KMS-11 (cell line): Measurements from ENCODE around the gene TBCD.
"Not testable (repeated sequence)": the region's sequence is repeated elsewhere in the genome, so short reads cannot be mapped to it uniquely, and the experiment has no call there.

ENCODE experiments used
- H2AFZ ChIP-seq: fragments of 200-600 bp; sonication (generic); 2 replicates; pipeline ENCODE4 v1.6.1; 2016; ENCODE audit warnings: antibody characterized with exemption, mixed run types, low read depth
- H3K27ac ChIP-seq: fragments of 200-600 bp; sonication (generic); 2 replicates; pipeline ENCODE4 v1.6.1; 2016; ENCODE audit warnings: mild to moderate bottlenecking, mixed run types
- H3K27me3 ChIP-seq: fragments of 200-600 bp; sonication (generic); 2 replicates; pipeline ENCODE4 v1.6.1; 2017; ENCODE audit warnings: mild to moderate bottlenecking, low read depth, mixed run types, moderate library complexity; ENCODE audit not compliant: insufficient read depth
- H3K36me3 ChIP-seq: fragments of 200-600 bp; sonication (generic); 2 replicates; pipeline ENCODE4 v1.6.1; 2017; ENCODE audit warnings: mild to moderate bottlenecking, mixed run types; ENCODE audit not compliant: insufficient read depth
- H3K4me1 ChIP-seq: fragments of 200-600 bp; sonication (generic); 2 replicates; pipeline ENCODE4 v1.6.1; 2016; ENCODE audit warnings: mild to moderate bottlenecking, low read depth, mixed run types; ENCODE audit not compliant: poor library complexity, severe bottlenecking
- H3K4me2 ChIP-seq: fragments of 200-600 bp; sonication (generic); 2 replicates; pipeline ENCODE4 v1.7.0; 2016; ENCODE audit warnings: mild to moderate bottlenecking, mixed run types
- H3K4me3 ChIP-seq: fragments of 200-600 bp; sonication (generic); IDR thresholded peaks from 2 replicates; pipeline ENCODE4 v1.6.1; 2017; ENCODE audit warnings: low read depth, low read length, mixed read lengths; ENCODE audit not compliant: insufficient read depth
- H3K79me2 ChIP-seq: fragments of 200-600 bp; sonication (generic); 2 replicates; pipeline ENCODE4 v1.6.1; 2016; ENCODE audit warnings: low read depth, mixed run types; ENCODE audit not compliant: insufficient read depth
- H3K9ac ChIP-seq: fragments of 200-600 bp; sonication (generic); 2 replicates; pipeline ENCODE4 v1.6.1; 2016; ENCODE audit warnings: mild to moderate bottlenecking, mixed run types
- H4K20me1 ChIP-seq: fragments of 200-600 bp; sonication (generic); 2 replicates; pipeline ENCODE4 v1.6.1; 2016; ENCODE audit warnings: mild to moderate bottlenecking, mixed run types; ENCODE audit not compliant: insufficient read depth
- TF ChIP-seq, protein P1 (sequence below): fragments of 200-600 bp; sonication (generic); conservative IDR thresholded peaks from 2 replicates; pipeline ENCODE4 v1.6.1; 2017; ENCODE audit warnings: low read depth, mild to moderate bottlenecking, antibody characterized with exemption, low read length, moderate library complexity, mixed read lengths

TBCD gene

GRCh38 chr17:82737967-82738877 is 13.6 kb upstream of the TBCD start:
- Histone ChIP-seq H3K79me2 (no peaks in the 10 kb centered on the region), H3K4me3 (no peak overlapping the region), H3K4me1 (no peaks in the 10 kb centered on the region), H3K9ac (no peak overlapping the region), H3K36me3 (no peaks in the 10 kb centered on the region), H3K4me2 (no peak overlapping the region), H4K20me1 (no peaks in the 10 kb centered on the region), H3K27me3 (no peaks in the 10 kb centered on the region), H3K27ac (no peak overlapping the region), H2AFZ (no peak overlapping the region)
- TF ChIP-seq, protein P1, sequence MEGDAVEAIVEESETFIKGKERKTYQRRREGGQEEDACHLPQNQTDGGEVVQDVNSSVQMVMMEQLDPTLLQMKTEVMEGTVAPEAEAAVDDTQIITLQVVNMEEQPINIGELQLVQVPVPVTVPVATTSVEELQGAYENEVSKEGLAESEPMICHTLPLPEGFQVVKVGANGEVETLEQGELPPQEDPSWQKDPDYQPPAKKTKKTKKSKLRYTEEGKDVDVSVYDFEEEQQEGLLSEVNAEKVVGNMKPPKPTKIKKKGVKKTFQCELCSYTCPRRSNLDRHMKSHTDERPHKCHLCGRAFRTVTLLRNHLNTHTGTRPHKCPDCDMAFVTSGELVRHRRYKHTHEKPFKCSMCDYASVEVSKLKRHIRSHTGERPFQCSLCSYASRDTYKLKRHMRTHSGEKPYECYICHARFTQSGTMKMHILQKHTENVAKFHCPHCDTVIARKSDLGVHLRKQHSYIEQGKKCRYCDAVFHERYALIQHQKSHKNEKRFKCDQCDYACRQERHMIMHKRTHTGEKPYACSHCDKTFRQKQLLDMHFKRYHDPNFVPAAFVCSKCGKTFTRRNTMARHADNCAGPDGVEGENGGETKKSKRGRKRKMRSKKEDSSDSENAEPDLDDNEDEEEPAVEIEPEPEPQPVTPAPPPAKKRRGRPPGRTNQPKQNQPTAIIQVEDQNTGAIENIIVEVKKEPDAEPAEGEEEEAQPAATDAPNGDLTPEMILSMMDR = no peak

DNA sequence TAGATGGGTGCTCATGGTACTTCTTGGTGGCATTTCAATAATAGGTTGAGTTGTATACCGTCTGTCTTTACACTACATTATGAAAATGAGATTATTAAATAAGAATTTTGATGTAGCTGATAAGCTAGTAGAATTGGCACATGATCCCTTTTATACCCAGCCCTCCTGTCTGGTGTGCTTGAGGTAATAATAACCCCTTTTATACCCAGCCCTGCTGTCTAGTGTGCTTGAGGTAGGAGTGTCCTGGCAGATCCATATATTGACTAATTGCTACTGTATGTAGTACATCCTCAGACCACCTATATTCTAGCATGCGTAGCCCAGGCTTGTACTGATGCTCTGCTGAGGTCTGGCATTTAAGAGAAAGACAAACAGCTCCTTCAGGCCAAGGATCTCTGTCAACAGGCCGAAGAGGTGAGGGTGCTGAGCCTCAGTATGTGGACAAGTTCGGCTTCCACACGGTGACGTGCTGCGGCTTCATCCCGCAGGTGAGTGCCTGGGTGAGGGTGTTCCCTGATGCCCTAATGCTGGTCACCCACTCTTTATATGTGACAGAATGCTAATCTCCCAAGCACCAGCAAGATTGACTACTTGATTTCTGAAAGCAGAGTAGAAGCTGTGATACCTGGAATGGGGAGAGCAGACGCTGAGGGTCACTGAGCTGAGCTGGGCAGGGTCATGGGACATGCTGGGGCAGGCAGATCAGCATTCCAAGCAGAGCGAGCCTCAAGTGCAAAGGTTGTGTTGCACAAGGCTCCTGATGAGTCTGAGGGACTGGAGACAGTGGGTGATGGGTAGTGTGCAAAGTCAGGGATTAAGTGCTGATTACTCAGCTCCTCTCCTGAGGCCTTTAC is 10.7 kb upstream of the TBCD start:
- Histone ChIP-seq H3K36me3 (no peaks in the 10 kb centered on the region), H3K4me3 (no peak overlapping the region), H3K4me2 (no peak overlapping the region), H2AFZ (no peak overlapping the region), H4K20me1 (no peaks in the 10 kb centered on the region), H3K4me1 (no peaks in the 10 kb centered on the region), H3K9ac (no peak overlapping the region), H3K27me3 (no peaks in the 10 kb centered on the region), H3K79me2 (no peaks in the 10 kb centered on the region), H3K27ac (no peak overlapping the region)
- TF ChIP-seq, protein P1 = no peak

DNA sequence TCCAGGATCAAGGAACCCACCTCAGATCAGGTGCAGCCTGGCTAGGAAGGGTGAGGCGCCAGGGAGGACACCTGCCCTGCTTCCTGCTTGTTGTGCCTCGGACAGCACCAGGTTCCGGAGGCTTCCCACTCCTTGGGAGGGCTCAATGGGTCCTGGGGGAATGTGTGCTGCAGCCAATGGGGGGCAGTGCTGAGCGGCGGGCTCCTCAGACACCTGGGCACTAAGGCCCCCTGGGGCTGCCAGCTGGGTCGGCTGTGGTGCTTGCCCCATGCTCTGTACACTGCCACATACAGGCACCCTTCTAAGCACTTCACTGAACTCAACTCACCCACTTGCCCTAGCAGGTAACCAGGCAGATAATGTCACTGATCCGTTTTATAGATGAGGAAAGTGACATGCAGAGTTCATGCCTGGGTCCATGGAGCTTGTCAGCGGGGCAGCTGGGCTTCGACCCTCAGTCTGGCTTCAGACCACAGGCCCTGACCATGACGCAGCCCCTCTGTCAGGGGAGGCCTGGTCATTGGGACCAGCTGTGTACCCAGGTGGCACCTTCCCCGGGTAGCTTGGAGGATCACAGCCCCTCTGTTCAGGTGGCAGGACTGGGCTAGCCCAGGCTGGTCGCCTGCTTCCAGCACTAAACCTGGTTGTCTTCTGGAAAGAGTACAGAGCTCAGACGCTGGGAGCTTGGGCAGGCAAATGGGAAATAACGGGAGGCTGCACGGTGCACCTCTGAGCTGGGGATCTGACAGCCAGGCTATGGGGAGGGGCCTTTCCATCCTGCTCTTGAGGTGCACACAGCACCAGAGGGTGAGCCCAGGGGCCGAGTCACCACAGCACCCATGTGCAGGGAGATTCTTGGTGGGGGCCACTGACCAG is 8.3 kb upstream of the TBCD start:
- Histone ChIP-seq H3K36me3 (no peaks in the 10 kb centered on the region), H4K20me1 (no peaks in the 10 kb centered on the region), H3K4me1 (no peaks in the 10 kb centered on the region), H3K27me3 (no peaks in the 10 kb centered on the region), H3K4me2 (no peak overlapping the region), H2AFZ (no peak overlapping the region), H3K27ac (no peak overlapping the region), H3K9ac (no peak overlapping the region), H3K79me2 (no peaks in the 10 kb centered on the region), H3K4me3 (no peak overlapping the region)
- TF ChIP-seq, protein P1 = no peak

- not testable (repeated sequence) for H3K27me3 ChIP-seq, H2AFZ ChIP-seq, H3K4me2 ChIP-seq, H3K4me1 ChIP-seq, H3K4me3 ChIP-seq, H3K27ac ChIP-seq, H4K20me1 ChIP-seq, H3K9ac ChIP-seq, H3K36me3 ChIP-seq, H3K79me2 ChIP-seq
Observed at GRCh38 chr17:82744736-82745135, 7.1 kb upstream of the TBCD start.
